Stimulated activated CD4-positive, alpha-beta T cell treated with anti-CD3 and anti-CD28 coated beads, TNF-alpha, amount 100 ng/mL, for 1 hour (primary cell): ENCODE measurements around the gene GSTT2.
"Not testable (repeated sequence)": the region's sequence is repeated elsewhere in the genome, so short reads cannot be mapped to it uniquely, and the experiment has no call there.

Source experiments
- DNase-seq, 3 donors: peaks; one replicate each; pipeline ENCODE4 v3.0.0-alpha.2; 2020; ENCODE audit warnings: low read depth in 3 of 3, low spot score in 1 of 3

GSTT2 gene

DNA sequence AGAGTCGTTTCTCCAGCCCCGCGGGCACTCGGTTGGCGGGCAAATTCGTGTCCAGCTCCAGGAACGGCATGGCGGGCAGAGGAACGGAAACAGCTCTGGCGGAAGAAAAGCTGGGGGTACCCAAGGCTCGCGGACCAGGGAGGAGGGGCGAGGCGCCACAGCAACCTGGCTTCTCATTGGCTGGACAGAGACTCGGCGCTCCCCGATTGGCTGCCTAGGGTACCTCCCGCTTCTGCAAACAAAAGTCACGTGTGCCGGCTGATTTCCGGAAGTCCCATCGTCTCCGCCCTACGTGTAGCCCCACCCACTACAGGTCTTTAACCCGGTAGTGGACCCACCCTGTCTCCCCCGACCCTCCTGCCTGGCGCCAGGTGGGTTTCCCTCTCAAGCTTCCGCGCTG, 5.6 kb upstream of the GSTT2 start, which contains the start of gene DDT:
Gene DDT, minus strand, starts transcription at position 97 of the 400 bp plus-strand sequence. Its CDS starts 27 bp downstream, at position 70.
- DNase-seq = not testable (repeated sequence)

DNA sequence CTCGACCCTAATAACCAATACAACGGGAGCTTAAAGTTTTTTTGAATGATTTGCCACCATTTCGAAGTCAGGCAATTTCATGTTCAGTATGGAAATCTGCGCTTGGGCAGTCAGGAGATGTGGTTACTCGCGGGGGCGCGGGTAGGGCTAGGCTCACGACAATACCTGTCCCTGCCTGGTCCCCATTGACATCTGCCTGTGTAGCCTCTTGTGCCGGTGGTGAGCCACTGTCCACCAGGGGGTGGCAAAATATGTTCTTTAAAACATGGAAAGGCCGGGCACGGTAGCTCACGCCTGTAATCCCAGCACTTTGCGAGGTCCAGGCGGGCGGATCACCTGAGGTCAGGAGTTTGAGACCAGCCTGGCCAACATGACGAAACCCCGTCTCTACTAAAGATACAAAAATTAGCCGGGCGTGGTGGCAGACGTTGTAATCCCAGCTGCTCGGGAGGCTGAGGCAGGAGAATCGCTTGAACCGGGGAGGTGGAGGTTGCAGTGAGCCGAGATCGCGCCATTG, 5.0 kb upstream of the GSTT2 start:
- DNase-seq = not testable (repeated sequence)

DNA sequence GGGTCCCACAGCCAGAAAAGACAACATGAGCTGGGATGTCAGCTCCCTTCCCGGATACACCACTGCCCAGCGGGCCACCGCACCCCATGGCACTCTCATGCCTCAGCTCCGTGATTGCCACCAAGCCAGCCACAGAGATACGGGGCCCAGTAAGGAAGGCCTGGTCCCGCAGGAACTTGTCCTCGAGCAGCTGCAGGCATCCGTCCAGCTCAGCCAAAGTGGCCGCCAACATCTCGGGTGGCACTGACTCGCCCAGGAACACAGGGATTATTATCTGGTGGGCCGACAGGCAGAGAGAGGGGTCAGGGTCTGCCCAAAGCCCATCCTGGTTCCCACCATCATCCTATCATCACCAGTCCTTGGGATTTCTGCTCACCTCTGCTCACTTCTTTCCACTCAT, 2.6 kb upstream of the GSTT2 start:
- DNase-seq = not testable (repeated sequence)

DNA sequence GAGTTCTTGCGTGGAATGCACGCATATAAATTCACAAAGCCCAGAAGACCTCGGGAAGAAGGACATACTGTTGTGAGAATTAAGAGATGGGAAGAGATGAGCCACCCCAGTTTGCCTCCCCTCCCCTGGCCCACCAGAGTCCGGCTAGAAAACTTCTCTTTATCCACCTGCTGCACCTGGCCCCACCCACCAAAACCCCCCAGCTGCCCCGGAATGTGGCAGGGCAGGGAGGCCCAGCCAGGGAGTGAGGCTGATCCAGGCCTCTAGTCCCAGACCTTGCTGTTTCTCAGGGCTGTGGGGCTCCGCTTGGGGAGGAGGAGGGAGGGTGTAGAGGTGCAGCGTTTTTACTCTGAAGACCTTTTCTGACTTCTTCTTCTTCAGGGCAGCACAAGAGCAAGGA, 633 bp downstream of the GSTT2 start:
- not testable (repeated sequence) for DNase-seq

DNA sequence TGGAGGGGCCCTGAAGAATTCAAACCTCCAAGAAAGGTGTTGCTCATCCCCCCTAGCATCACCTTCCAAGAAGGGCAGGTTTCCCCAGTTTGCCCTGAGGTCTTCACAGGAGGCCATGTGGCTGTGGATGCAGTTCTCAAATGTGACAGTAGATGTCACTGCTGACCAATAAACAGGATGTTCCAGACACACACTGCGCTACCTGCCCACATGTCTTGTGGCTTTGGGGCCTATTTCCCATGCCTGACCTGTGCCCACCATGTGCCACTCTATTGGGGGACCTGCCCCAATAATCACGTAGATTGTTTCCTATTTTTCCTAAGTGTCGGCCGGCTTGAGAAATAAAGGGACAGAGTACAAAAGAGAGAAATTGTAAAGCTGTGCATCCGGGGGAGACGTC, 4.5 kb downstream of the GSTT2 start:
- DNase-seq = peak in 1 of 3 donors; percentile 27

DNA sequence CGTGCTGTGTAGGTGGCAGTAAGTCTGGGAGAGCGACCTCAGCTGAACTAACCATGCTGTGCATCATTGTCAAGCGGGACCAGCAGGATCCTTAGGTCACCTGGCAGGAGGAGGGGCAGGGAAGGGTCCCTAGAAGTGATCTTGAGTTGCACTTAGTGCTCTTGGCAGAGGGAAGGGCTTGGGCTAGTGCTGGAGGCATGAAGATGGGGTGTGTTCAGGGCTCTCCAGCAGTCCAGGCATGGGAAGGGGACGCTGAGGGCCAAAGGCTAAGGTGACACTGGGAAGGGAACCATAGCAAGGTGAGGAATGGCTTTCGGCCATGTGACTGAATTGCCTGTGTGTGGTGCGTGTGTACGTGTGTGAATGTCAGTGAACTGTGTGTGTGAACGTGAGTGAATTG, 6.2 kb downstream of the GSTT2 start:
- DNase-seq = not testable (repeated sequence)

DNA sequence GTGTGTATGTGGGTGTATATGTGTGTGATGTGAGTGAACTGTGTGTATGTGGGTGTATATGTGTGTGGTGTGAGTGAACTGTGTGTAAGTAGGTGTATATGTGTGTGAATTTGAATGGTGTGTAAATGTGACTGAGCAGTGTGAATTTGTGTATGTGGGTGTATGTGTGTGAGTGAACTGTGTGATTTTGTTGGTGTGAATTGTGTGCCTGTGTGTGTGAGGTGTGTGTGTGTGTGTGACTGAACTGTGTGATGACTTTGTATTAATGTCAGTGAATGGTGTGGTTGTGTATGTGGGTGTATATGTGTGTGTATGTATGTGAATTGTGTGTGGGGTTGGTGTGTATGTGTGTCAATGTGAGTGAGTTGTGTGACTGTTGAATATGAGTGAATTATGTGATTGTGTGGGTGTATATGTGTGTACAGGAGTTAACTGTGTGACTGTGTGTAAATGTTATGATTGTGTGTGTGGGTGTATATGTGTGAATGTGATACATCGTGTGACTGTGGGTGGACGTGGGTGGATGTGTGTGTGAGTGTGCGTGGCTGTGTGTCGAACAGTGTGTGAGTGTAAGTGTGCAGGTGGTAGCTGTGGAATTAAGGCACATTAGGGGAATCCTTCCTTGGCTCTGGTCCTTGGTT, 6.7 kb downstream of the GSTT2 start:
- DNase-seq = not testable (repeated sequence)

DNA sequence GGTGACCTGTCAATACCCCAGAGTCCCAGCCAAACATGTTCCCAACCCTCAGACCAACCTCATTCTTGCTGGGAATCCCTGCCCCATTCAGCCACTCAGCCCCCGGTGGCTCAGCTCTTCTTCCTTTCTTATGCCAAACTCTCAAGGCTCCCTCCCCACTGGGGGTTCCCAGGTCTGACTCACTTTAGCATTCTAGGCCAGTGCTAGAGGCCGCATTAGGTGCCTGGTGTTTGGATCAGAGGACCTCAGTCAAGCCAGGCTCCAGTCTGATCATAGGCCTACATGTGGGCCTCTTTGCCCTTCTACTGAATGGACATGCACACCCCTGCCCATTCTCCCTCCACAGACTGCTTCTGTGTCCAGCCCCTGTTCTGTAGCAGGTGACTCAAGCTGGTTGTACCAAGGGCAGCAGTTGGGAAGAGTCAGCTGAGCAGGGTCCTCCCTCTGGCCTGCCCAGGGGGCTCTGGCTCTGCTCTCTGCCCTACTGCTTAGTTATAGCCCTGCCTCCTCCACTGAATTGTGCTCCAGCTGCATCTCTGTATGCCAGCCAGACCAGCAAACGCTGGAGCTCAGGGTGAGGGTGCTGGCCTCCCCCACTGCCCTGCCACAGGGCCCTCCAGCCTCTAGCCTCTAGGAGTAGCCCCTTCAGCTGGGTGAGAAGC, 9.8 kb downstream of the GSTT2 start:
- not testable (repeated sequence) for DNase-seq

DNA sequence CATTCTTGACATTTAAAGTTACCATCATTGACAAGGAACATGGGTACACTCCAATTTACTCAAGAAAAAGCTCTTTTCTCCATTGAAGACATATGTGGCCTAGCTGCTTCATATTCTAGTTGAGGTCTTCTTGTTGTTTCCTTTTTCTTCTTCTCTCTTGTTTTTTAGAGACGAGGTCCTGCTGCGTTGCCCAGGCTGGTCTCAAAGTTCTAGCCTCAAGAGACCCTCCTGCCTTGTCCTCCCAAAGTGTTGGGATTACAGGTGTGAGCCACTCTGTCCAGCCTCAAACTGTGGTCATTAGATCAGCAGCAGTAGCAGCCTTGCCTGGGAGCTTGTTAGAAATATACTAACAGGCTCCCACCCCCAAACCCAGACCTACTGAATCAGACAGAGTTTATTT, 13.1 kb downstream of the GSTT2 start:
- DNase-seq = not testable (repeated sequence)

DNA sequence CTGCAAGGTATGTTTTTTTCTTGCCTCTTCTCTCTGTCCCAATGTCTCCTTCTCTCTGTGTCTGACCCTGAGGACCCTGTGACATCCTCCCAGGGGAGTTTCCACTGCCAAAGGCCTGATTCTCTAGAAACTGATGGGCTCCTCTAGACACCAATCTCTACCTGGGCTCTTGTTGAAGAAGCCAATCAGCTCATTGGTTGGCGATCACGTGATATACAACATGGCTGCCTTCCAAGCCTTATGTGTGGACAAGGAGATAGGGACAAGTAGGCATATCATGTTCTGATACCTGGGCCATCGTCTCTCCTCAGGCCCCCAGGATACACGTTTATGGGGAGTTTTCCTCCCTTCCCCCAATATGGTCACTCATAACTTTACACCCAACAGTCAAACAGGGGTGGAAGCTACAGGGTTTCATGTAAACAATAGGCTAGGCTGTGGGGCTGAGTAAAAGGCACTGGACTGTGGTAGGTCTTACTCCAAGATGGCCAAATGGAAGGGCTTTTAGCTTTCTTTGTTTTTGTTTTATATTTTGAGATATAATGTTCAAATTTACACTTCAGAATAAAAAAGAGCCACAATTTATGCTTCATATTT, 13.7 kb downstream of the GSTT2 start:
- DNase-seq = not testable (repeated sequence)

DNA sequence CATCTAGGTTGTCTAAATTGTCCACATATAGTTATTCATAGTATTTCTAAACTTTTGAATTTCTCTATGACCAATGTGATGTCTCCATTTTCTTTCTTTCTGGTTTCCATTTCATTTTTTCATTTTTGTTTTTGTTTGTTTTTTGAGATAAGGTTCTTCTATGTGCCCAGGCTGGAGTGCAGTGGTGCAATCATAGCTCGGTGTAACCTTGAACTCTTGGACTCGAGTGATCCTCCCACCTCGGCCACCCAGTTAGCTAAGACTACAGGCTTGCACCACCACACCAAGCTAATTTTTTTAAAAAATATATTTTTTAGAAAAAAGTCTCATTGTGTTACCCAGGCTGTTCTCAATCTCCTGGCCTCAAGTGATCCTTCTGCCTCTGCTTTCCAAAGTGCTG, 17.2 kb downstream of the GSTT2 start:
- DNase-seq = no peak

DNA sequence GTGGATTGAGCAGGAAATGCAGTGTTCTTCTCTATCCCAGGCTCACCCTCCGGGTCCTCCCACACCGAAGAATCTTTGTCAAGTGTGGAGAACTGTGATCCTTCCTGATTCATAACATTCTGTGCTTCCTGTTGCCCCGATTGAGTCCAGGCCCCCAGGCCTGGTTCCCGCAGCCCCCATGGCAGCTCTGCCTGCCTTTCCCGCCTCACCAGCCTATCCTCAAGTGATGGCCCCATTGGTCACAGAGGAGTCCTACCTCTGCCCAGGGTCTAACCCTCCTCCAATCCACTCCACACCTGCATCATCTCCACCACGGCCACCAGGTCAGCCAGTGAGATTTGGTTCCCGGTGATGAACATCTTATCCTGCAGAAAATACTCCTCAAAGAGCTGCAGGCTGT, 19.8 kb downstream of the GSTT2 start:
- DNase-seq = not testable (repeated sequence)

DNA sequence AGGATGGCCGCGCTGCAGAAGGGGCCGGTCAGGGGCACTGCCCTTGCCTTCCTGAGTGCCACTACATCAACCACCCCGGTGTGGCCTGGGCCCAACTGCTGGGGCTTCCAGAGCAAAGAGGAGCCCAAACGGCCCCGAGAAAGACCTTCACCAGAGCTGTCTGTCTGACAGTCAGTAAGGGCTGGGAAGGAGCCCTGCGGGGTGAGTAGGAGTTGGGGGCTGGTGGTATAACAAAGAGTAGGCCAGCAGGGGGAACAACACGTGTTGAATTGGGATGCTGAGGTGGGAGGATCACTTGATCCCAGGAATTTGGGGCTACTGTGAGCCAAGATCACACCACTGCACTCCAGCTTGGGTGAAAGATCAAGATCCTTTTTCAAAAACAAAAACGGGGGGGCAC, 21.4 kb downstream of the GSTT2 start:
- DNase-seq = no peak

DNA sequence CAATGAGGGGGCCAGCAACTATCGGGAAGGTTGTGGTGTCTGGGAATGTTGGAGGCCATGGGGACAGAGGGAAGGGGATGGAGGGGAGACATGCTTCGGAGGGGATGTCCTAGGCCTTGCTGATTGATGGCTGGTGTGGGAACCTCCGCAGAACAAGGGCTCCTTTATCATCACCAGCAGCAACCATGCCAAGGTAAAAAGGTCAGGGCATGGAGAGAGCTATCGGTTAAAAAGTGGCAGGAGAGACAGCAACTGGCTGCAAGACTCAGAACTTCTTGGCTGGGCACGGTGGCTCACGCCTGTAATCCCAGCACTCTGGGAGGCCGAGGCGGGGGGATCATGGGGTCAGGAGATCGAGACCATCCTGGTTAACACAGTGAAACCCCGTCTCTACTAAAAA, 22.3 kb downstream of the GSTT2 start:
- DNase-seq = no peak

DNA sequence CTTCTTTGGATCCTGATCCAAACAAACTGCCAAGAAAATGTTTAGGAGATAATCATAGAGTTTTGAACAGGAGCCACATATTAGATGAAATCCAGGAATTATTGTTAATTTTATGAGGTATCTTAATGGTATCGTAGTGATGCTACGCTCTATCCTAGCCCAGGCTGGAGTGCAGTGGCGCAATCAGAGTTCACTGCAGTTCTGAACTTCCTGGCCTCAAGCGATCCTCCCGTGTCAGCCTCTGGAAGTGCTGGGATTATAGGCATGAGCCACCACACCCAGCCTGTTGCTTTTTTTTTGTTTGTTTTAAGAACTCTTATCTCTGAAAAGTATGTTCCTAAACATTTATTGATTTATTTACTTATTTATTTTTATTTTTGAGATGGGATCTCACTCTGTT, 22.9 kb downstream of the GSTT2 start:
- DNase-seq = no peak

DNA sequence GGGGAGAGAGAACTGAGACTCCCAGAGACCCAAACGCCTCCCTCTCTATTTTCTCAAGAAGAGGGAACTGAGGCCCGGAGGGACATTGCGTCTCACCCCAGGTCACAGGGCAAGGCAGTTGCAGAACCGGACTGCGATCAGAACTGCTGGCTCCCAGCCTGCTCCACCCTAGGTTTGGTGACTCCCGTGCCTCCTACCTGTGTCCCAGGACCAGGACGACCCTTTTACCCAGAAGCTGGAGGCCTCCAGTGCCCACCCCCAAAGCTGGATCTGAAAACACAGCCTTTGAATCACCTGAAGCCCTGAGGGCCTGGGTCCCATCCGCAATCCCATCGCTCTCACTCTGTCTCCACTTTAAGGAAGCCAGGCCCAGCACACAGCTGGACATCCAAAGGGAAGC, 24.0 kb downstream of the GSTT2 start:
- no peak for DNase-seq

DNA sequence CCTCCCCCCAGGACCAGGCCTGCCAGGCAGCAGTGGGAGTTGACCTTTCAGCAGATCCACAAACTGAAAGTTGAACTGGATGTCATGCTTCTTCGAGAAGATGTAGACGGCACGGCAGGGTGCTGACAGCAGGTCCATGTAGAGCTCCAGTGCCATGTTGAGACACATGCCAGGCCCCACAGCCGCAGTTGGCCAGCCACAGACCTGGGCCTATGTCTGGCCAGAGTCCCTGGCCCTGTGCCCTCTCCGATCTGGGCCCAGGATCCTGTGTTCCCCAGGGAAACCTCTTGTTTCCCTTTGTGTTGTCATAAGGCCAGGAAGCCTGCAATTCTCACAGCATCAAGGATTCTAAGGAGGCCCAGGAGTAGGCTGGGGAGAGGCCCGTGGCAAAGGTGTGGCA, 25.3 kb downstream of the GSTT2 start, which contains the start of gene GSTT4:
Gene GSTT4, minus strand, starts transcription at position 253 of the 400 bp plus-strand sequence. Its CDS starts 97 bp downstream, at position 156.
- no peak for DNase-seq

DNA sequence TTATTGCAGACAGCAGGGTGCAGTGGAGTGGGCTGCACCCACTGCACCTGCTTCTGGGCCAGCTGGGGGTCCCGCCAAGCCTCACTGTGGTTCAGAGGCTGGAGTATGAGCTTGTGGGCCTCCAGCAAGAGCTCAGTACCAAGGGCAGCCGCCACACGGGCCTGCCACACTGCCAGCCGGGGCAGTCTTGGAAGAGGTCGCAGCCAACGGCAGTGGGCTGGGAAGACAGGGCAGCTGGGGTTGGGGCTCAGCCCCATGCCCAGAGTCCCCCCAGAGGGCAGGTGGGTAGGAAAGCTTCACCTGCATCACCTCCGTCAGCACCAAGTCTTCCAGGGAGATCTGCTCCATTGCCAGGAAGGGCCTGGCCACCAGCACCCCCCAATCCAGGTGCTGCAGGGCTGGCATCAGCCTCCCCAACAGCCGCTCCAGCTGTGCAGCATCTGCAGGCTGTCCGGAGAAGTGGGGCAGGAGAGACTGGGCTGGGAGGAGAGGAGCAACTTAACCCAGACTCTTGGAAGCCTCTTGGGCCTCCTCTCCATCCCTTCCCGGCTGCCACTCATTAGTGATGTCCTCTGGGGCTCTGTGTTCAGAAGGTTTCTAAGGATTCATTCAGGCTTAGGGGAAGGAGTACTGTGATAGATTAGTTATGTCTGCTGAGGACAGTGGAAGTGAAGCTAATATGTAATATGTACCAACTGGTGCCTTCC, 26.4 kb downstream of the GSTT2 start:
- no peak for DNase-seq

DNA sequence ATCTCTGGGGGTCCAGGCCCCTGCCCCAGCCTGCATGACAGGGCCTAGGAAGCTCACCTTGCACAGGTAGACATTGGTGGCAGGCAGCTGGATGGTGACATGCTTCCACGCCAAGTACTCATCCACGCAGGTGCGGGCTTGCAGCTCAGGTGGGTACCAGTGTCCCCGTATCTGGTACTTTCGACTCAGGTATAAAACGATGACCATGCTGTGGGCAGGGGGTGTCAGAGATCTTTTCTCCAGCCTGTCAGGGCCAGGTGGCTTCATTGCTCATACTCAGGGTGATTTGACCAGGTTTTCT, 26.9 kb downstream of the GSTT2 start:
- no peak for DNase-seq

DNA sequence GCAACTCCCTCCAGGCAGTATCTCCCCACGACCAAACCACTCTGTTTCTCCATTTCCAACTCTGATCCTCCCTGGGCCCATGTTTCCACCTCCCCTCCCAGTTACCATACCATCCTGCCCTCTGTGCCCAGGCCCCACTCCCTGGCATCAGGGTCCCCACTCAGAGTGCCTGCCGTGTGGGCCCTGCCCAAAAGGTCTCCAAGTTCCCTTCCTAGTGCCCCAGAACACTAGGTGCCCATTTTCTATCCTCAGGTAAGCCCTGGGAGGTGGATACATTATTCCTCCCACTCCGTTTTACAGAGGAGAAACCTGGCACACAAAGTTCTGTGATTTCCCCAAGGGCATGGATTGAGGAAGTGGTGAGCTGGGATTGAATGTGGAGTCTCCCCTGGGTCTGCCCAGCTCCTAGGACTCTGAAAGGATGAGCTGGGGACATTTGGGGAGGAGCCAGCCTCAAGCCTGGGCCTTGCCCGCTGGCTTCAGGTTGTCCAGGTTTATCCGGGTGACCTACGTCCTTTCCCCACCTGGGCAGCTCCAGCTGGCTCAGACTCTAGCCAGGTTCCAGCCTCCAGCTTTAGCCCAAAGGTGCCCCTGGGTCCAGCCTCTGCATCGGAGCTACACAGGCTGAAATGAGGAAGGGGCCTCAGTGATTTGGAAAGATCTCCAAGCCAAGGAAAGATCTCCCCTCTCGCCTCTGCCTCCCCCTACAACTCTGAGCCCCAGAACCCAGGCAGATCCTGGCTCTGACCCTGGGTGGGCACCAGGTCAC, 27.5 kb downstream of the GSTT2 start:
- no peak for DNase-seq

DNA sequence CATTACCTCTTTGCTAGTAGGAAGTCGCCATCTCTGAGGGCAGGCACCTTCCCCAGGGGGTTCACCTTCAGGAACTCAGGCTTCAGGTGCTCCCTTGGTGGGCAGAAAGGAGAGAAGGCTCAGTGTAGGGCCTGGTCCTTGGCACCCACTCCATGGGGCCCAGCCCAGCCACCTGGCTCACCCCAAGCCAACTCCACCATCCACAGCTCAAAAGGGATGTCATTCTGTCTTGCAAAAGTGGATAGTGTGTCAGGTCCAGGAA, 28.0 kb downstream of the GSTT2 start:
- DNase-seq = no peak
